Embryonic facial prominence (tissue), 1 donor: ENCODE results near the gene TENM3.

Experiments
- DNase-seq: peaks from one replicate; pipeline ENCODE4 v3.0.0-alpha.2; 2016; ENCODE audit errors: extremely low spot score

TENM3 gene

GRCh38 chr4:182513587-182514291 lies 270.5 kb downstream of the TENM3 start:
- DNase-seq: no peak

DNA sequence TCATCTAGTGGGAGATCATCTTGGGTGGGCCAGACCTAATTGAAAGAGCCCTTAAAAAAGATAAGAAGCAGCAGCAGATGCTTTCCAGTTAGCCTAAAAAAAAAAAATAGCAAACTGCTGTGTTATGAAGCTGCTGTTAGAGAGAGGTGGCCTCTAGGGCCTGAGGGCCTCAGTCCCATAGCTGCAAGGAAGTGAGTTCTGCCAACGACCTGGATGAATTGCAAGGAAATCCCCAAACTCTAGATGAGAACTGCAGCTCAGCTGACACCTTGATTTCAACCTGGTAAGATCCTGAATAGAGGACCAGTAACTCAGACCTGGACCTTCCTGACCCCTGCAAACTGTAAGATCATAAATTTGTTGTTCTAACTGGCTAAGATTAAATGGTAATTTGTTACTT lies 275.2 kb downstream of the TENM3 start:
- no peak for DNase-seq

- no peak for DNase-seq
These were observed 276.3 kb downstream of the TENM3 start for GRCh38 chr4:182519528-182519927.

GRCh38 chr4:182521011-182521410 lies 277.8 kb downstream of the TENM3 start:
- DNase-seq: no peak

GRCh38 chr4:182528819-182529218 lies 285.6 kb downstream of the TENM3 start:
- no peak for DNase-seq

GRCh38 chr4:182530451-182530850 lies 287.2 kb downstream of the TENM3 start:
- DNase-seq: no peak

DNA sequence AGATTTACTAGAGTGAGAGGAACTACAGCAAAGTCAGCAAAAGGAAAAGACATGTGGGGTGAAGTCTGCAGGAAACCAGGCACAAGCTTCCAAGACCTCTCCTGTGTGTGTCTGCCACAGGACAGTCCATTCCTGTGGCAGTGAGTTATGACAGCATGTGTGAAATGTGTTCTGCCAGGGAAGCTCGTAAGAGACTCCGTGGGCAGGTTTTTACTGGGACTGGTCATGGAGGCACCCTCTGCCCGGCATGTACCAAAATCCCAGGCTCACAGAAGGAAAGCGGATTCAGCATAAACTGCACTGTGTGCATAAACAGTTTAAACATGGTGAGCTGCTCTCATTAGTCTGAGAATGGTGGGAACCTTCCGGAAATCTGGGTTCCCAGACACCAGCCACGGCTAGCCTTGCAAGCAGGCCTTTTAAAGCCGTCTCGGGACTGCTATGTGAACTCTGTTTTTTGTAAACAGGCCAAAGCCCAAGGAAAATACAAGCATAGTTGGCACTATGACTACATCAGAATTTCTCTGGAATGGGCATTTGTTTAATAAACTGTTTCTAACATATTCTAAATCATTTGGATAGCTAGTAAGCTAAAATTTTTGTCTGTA lies 288.5 kb downstream of the TENM3 start:
- DNase-seq: no peak

DNA sequence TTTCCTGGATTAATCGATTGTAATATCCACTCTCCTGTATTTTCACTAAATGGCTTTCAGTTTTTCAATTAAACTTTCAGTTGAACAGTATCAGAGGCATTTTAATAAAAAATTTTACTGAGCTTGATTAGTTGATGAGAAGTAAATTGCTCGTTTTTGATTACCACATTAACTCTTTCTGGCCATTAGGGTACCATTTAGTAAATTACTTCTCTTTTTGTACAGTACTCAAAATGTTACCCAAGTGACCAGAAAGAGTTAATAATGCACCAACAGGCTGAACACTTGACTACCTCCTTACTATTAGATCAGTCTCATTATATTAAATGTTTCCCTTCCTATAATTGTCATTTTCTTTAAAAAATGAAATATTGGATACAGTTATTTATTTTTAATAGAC lies 289.2 kb downstream of the TENM3 start:
- DNase-seq: no peak

GRCh38 chr4:182533964-182534363 lies 290.8 kb downstream of the TENM3 start:
- DNase-seq: no peak

GRCh38 chr4:182536221-182536811 lies 293.1 kb downstream of the TENM3 start:
- no peak for DNase-seq

- DNase-seq: no peak
These were observed 294.0 kb downstream of the TENM3 start for GRCh38 chr4:182537031-182537795.

DNA sequence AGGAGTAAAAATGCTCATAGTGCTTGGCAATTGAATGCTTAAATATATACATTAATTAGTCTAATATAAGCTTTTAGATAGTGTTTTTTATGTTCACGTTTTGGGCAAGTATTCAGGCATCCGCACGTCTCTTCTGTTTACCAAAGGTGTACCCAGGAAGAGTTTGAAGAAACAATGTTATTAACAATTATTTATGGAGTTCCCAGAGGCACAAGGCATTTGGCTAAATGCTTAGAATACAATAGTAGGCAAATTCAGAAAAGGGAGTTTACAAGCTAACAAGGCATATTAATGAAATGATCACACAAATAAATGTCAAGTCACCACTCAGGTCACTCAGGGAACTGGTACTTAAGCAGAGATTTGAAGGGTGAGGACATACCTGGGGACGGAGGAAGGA lies 294.8 kb downstream of the TENM3 start:
- no peak for DNase-seq

- DNase-seq: no peak
These were observed 297.3 kb downstream of the TENM3 start for GRCh38 chr4:182540496-182540895.

GRCh38 chr4:182547435-182547834 lies 304.2 kb downstream of the TENM3 start:
- DNase-seq: no peak

DNA sequence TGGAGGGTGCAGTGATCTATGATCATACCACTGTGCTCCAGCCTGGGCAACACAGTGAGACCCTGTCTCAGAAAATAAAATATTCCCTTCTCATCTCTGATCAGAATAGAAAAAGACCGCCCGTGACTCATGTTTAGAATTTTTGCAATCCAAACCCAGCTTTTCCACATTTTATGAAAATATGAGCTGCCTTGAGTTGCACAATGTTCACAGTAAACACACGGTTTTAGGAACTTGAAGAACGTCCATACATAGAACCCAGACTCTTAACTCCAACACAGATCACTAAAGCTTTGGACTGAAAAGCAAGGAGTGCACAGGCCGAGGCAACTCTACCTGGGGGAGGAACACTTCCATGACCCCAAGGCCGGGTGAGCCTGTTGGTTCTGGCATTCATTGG lies 305.0 kb downstream of the TENM3 start:
- no peak for DNase-seq

DNA sequence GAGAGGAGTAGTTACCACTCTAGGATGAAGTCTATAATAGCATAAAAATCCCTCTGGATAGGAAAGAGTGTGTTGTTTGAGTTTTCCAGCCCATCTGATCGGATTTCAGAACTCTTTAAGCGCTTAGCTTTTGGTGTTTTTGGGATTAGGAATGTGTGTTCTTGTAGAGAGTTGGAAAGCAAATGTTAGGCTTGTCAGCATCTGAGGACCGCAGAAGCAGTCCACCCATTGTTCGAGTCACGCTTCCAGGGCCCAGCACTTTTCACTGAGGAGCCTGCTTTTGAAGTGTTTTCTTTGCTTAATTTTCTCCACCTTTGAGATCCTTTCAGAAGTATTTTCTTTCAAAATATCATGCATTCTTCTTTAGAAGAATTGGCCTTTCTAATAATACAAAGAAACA lies 306.2 kb downstream of the TENM3 start:
- DNase-seq: no peak

- DNase-seq: no peak
These were observed 309.7 kb downstream of the TENM3 start for GRCh38 chr4:182552948-182553347.

DNA sequence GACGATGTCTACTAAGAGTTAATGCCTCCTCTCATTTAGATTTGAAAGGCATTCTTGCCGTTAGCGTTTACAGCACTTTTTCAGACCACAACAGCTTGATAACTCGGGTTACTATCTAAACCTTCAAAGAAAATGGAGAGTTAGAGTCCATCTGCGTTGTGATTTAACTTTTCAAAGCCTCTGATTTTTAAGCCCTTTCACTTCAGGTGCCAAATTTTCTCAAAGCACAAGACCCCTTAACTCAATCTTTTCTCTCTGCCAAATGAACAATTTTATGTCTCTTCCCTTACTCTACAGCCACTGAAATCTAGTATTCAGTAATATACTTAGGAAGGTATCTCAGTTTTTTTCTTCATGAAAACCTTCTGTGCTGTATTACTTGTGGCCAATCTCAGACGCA lies 310.5 kb downstream of the TENM3 start:
- DNase-seq: no peak

DNA sequence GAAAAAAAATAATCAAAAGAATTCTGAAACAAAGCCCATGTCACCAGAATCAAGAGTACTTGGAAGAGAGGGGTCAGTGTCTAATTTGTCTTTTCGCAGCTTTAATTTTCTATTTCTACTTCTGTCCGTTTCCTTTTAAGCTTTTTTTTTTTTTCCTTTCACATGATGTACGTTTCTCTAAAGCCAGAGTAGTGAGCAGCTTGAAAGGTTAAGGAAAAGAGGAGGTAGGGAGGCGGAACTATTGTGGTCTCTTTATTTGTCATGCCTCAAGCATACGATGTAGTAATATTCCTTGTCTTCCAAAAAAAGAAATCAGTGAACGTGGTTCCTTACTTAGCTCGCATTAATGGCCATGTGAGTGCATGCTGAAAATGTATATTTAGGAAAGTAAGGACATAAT lies 311.5 kb downstream of the TENM3 start:
- no peak for DNase-seq

GRCh38 chr4:182555997-182556418 lies 312.8 kb downstream of the TENM3 start:
- no peak for DNase-seq

- DNase-seq: no peak
These were observed 313.4 kb downstream of the TENM3 start for GRCh38 chr4:182556580-182556979.

- no peak for DNase-seq
These were observed 317.2 kb downstream of the TENM3 start for GRCh38 chr4:182560358-182560757.

DNA sequence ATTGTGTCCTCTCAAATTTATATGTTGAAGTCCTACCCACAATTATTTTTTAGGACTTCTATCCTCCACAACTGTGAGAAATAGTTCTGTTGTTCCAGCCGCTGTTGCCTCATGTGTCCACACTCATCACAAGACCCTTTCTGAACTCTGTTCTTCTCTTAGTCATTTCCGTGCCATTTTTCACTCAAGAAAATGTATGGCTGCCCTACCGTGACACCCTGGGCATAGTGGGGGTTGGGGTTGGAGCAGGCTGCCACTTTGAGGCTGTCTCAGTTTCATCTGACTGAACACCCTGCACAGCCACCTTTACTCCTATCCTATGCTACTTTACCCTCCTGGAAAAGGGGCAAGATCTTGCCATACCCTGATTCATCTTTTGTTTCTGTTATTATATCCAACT lies 319.1 kb downstream of the TENM3 start:
- no peak for DNase-seq
